OCI-LY7 (cell line): ENCODE data around the gene ERI3. TPM values are rescaled to one million over a fixed set of nuclear protein-coding genes. Genes with fewer than 3 reads are reported as not detected.

Experiments
- BruUV-seq: library from RNA; stranded (reverse); fragments of 400-500 nt; replicated peaks from 2 replicates; lab custom pipeline; 2021; lab: Mats Ljungman, UMichigan
- CTCF ChIA-PET: fragments of 300-600 bp; sonication (Branson Sonifier 250); formaldehyde crosslinking; loops from one replicate; lab custom pipeline; 2022; ENCODE audit warnings: antibody characterized with exemption; ENCODE audit not compliant: unreplicated experiment; lab: Charles Lee
- POLR2A ChIA-PET: fragments of 300-600 bp; sonication (Branson Sonifier 250); formaldehyde crosslinking; loops from one replicate; lab custom pipeline; 2022; ENCODE audit warnings: antibody characterized with exemption; lab: Charles Lee
- DNase-seq: peaks from one replicate; pipeline ENCODE4 v3.0.0-alpha.2; 2015; ENCODE audit warnings: low spot score
- H2AFZ ChIP-seq: fragments of 200-600 bp; sonication (generic), shearing (Covaris generic); 2 replicates; pipeline ENCODE4 v1.6.1; 2014; ENCODE audit warnings: mild to moderate bottlenecking, antibody characterized with exemption, low read length, moderate library complexity
- H3K27ac ChIP-seq: fragments of 200-600 bp; sonication (generic); 2 replicates; pipeline ENCODE4 v1.5.1; 2014; ENCODE audit warnings: mixed run types, low read depth, mild to moderate bottlenecking, moderate library complexity, low read length, inconsistent platforms; ENCODE audit not compliant: poor library complexity, severe bottlenecking
- H3K36me3 ChIP-seq: fragments of 200-600 bp; sonication (generic); 2 replicates; pipeline ENCODE4 v1.6.1; 2014; ENCODE audit warnings: mild to moderate bottlenecking, antibody characterized with exemption, low read length, moderate library complexity, mixed read lengths; ENCODE audit not compliant: insufficient read depth
- H3K4me1 ChIP-seq: fragments of 200-600 bp; sonication (generic); 2 replicates; pipeline ENCODE4 v1.5.1; 2014; ENCODE audit warnings: mild to moderate bottlenecking, low read length; ENCODE audit not compliant: insufficient read depth, poor library complexity, severe bottlenecking
- H3K4me2 ChIP-seq: fragments of 200-600 bp; sonication (generic); 2 replicates; pipeline ENCODE4 v1.6.1; 2014; ENCODE audit warnings: mild to moderate bottlenecking, low read length
- H3K4me3 ChIP-seq: fragments of 200-600 bp; sonication (generic); 2 replicates; pipeline ENCODE4 v1.5.1; 2014; ENCODE audit warnings: mild to moderate bottlenecking, low read depth, low read length; ENCODE audit not compliant: poor library complexity, severe bottlenecking
- H3K79me2 ChIP-seq: fragments of 200-600 bp; sonication (generic); 2 replicates; pipeline ENCODE4 v1.6.1; 2016; ENCODE audit warnings: low read depth, mild to moderate bottlenecking, low read length, moderate library complexity, mixed read lengths; ENCODE audit not compliant: insufficient read depth
- H3K9me2 ChIP-seq: fragments of 200-600 bp; sonication (generic); 2 replicates; pipeline ENCODE4 v1.6.1; 2016; ENCODE audit warnings: mild to moderate bottlenecking, low read length, mixed read lengths; ENCODE audit not compliant: insufficient read depth
- H3K9me3 ChIP-seq: fragments of 200-600 bp; sonication (generic); 2 replicates; pipeline ENCODE4 v1.6.1; 2014; ENCODE audit warnings: mild to moderate bottlenecking, mixed run types, low read length, mixed read lengths
- H4K20me1 ChIP-seq: fragments of 200-600 bp; sonication (generic); 2 replicates; pipeline ENCODE4 v1.6.1; 2014; ENCODE audit warnings: mild to moderate bottlenecking, antibody characterized with exemption, low read length, moderate library complexity, mixed read lengths; ENCODE audit not compliant: insufficient read depth
- CTCF ChIP-seq: fragments of 200-600 bp; sonication (generic); conservative IDR thresholded peaks from 2 replicates; pipeline ENCODE4 v1.5.1; 2014; ENCODE audit warnings: mild to moderate bottlenecking, antibody characterized with exemption, low read length, moderate library complexity, mixed read lengths
- EZH2phosphoT487 ChIP-seq: fragments of 200-600 bp; sonication (generic); IDR thresholded peaks from 2 replicates; pipeline ENCODE4 v1.6.1; 2018; ENCODE audit warnings: low read depth, borderline replicate concordance, mild to moderate bottlenecking, mixed run types, antibody characterized with exemption, low read length, moderate library complexity, mixed read lengths
- intact Hi-C: fragments of 100-400 bp; cut with micrococcal nuclease; formaldehyde crosslinking; loops from one replicate; pipeline ENCODE4 v1.10.0; 2022; ENCODE audit not compliant: unreplicated experiment
- total RNA-seq, 2 experiments: library from RNA; depleted of rRNA in 1 of 2; stranded (reverse); fragments of >200 nt in 1 of 2; shearing (Covaris generic) in 1 of 2; gene quantifications; 2 replicates each; pipeline ENCODE4 v1.2.3, GENCODE V29; 2014 to 2022

The ERI3 gene
- total RNA-seq, 2 experiments from 2014 or later, result 46.5 to 47.4 TPM

DNA sequence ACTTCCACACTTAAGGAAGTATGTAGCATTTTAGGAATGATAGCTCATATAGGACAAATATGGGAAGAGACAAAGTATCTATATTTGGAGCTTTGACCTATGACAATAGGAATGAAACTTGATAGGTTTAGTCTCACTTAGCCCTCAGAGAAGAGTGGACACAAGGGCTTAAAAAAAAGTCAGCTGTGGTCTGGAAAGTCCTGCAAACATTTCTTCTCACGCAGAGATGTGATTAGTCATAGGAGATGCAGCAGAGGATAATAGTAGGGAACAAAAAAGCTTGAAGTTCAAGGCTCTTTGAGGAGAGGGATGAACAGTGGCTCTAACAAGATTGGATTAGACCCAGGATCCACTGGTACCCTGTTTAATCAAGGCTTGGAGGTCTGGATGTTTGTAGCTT, 35.2 kb upstream of the ERI3 start:
- no peaks in the 10 kb centered on the region for H3K4me1 ChIP-seq
- no peaks in the 10 kb centered on the region for H3K9me2 ChIP-seq
- no peak overlapping the region for H3K4me2 ChIP-seq
- no TSS peak for BruUV-seq
- POLR2A ChIA-PET, result no interaction called here
- CTCF ChIA-PET, result no interaction called here
- H2AFZ ChIP-seq, result no peak overlapping the region
- H3K36me3 ChIP-seq, result no peaks in the 10 kb centered on the region
- intact Hi-C loops, result no loop called here
- DNase-seq, result no peak
- H3K4me3 ChIP-seq, result no peak overlapping the region
- H3K9me3 ChIP-seq, result no peaks in the 10 kb centered on the region
- no peak overlapping the region for H3K27ac ChIP-seq
- no peaks in the 10 kb centered on the region for H3K79me2 ChIP-seq
- TF ChIP-seq CTCF (no peak), EZH2phosphoT487 (no peak)
- H4K20me1 ChIP-seq, result no peaks in the 10 kb centered on the region

DNA sequence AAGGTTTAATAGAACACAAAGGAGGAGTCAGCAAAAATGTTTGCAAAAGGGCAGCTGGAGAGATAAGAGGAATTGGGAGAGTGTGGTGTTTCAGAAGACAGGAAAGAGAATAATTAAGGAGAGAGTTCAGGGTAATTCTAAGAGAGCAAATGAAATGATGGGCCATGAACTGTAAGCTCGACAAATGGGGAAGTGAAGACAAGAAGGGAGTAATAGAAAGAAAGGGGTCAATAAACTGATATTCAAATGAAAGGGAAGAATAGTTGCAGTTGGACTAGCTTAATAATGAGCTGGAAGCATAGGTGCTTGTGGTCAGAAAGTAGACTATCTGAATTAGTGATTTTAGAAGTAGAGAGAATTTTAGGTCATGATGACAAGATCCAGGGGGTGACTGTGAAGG, 34.4 kb upstream of the ERI3 start:
- H3K27ac ChIP-seq, result no peak overlapping the region
- no peak for DNase-seq
- H3K4me2 ChIP-seq, result no peak overlapping the region
- intact Hi-C loops, result no loop called here
- H3K9me2 ChIP-seq, result no peaks in the 10 kb centered on the region
- no peaks in the 10 kb centered on the region for H3K36me3 ChIP-seq
- BruUV-seq, result no TSS peak
- ChIA-PET CTCF (no interaction called here), POLR2A (no interaction called here)
- no peak for TF ChIP-seq EZH2phosphoT487
- TF ChIP-seq CTCF, result no peak
- H2AFZ ChIP-seq, result no peak overlapping the region
- no peaks in the 10 kb centered on the region for H3K4me1 ChIP-seq
- no peaks in the 10 kb centered on the region for H4K20me1 ChIP-seq
- H3K79me2 ChIP-seq, result no peaks in the 10 kb centered on the region
- H3K9me3 ChIP-seq, result no peaks in the 10 kb centered on the region
- H3K4me3 ChIP-seq, result no peak overlapping the region

DNA sequence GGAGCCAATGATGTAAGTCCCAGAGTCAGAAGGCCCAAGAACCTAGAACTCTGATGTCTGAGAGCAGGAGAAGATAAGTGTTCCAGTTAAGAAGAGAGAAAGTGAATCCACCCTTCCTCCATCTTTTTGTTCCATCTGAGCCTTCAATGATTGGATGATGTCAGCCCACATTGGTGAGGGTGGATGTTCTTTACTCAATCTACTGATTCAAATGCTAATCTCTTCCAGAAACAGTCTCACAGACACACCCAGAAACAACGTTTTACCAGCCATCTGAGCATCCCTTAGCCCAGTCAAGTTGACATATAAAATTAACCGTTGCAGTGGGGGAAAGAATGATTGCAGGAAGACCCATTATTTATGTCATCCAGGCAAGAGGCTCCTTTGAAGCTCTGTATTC, 33.5 kb upstream of the ERI3 start:
- TF ChIP-seq CTCF, result no peak
- no peak for TF ChIP-seq EZH2phosphoT487
- Histone ChIP-seq H3K4me2 (no peak overlapping the region), H3K9me2 (no peaks in the 10 kb centered on the region), H2AFZ (no peak overlapping the region), H3K4me3 (no peak overlapping the region), H3K79me2 (no peaks in the 10 kb centered on the region), H3K27ac (no peak overlapping the region), H3K9me3 (no peaks in the 10 kb centered on the region), H3K4me1 (no peaks in the 10 kb centered on the region), H3K36me3 (no peaks in the 10 kb centered on the region), H4K20me1 (no peaks in the 10 kb centered on the region)
- no peak for DNase-seq
- no TSS peak for BruUV-seq
- POLR2A ChIA-PET, result no interaction called here
- intact Hi-C loops, result no loop called here
- CTCF ChIA-PET, result no interaction called here
